ENCODE results near the gene RAB41.
A peak's percentile ranks its signal among the peaks of the same experiment; 100 is the strongest.

Gene RAB41

DNA sequence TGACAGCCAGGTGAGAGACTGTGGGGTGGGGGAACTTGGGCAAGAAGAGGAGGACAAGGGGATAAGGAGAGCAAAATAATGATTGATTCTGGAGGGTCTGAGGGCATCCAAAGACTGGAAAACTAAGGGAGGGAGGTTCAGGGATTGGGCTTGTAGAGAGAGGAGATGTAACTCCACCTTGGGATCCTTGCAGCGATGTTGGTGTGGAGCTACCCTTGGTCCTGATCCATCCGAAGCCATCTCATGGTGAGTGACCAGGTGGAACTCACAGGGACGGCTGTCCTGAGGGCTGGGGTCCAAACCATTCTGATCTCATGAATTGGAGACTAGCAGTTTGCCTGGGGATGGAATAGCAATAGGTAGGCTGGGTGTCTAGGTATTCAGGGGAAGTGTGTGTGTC, 1.4 kb upstream of the RAB41 start:
- Histone ChIP-seq H3K27ac (no peak overlapping the region), H3K9me3 (ENCODE audit: control insufficient read depth, low read length) (no peaks in the 10 kb centered on the region), H3K79me2 (no peaks in the 10 kb centered on the region), H3K27me3 (ENCODE audit: control insufficient read depth, insufficient read depth, low read length) (no peaks in the 10 kb centered on the region), H3K4me1 (no peaks in the 10 kb centered on the region), H3K4me2 (ENCODE audit: low read length) (no peak overlapping the region), H3K9ac (no peak overlapping the region), H3K36me3 (ENCODE audit: control insufficient read depth, insufficient read depth, low read length) (no peaks in the 10 kb centered on the region), H3K4me3 (ENCODE audit: low read depth, low read length) (no peak overlapping the region), H2AFZ (no peak overlapping the region)
- TF ChIP-seq CTCF (IDR thresholded peaks at IDR 0.05) = no peak

- Histone ChIP-seq H3K27me3 (ENCODE audit: control insufficient read depth, insufficient read depth, low read length) (no peaks in the 10 kb centered on the region), H3K27ac (peak overlapping the region; percentile 33), H2AFZ (peak overlapping the region; percentile 53)
These were observed 7.3 kb downstream of the RAB41 start for GRCh38 chrX:70289168-70289792.

DNA sequence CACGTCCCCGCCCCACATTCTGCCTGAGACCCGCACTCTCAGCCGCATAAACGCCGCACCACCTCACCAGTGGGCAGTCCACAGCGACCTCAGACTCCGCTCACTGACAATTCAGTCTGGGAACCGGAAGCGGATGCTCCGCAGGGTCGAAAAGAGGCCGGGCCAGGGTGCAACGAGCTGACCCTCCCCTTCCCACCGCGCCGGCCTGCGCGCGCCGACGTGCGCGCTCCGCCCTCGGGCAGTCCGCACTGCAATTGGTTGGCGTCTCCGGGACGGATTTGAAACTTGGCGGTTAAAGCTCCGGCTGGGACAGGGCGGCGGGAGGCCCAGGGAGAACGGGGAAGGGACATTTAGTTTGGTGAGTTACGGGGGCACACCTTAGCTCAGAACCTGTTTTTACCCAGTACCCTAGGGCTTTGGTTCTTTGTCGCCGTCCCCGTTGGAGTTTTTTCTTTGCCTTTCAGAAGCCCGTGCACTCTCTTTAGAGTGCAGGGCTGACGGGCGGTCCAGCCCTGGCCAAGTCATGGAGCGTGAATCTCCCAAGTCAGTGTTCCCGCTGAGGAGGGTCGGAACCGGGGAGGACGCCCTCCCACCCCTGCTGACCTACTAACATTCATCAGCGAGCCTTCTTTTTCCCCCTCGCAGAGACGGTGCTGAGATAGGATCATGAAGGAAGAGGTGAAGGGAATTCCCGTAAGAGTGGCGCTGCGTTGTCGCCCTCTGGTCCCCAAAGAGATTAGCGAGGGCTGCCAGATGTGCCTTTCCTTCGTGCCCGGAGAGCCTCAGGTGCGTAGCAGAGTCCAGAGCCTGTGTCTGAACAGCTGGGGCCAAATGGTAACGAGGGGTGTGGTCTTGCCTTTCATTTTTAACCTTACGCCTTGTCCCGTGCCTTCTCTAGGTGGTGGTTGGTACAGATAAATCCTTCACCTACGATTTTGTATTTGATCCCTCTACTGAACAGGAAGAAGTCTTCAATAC, 8.1 kb downstream of the RAB41 start, which contains the start of the genes KIF4A and PDZD11:
TSS of gene KIF4A (plus strand) at position 312 of the 978 bp plus-strand sequence. CDS start at position 667, 355 bp downstream.
TSS of gene PDZD11 (minus strand) at position 135 of the 978 bp plus-strand sequence. CDS start 586 bp downstream, outside the sequence.
- peak within 1 kb of the TSS; percentile 33 for H3K27ac ChIP-seq
- H3K27me3 ChIP-seq (ENCODE audit: control insufficient read depth, insufficient read depth, low read length) = no peaks in the 10 kb centered on the region
- H3K36me3 ChIP-seq (ENCODE audit: control insufficient read depth, insufficient read depth, low read length) = no peaks in the 10 kb centered on the region
- H2AFZ ChIP-seq = peak within 1 kb of the TSS; percentile 53
- peak within 1 kb of the TSS; percentile 76 for H3K4me2 ChIP-seq (ENCODE audit: low read length)
- H3K9ac ChIP-seq = no peak within 1 kb of the TSS
- H3K4me3 ChIP-seq (ENCODE audit: low read depth, low read length) = peak within 1 kb of the TSS; percentile 56
- no peaks in the 10 kb centered on the region for H3K9me3 ChIP-seq (ENCODE audit: control insufficient read depth, low read length)
- H3K4me1 ChIP-seq = no peaks in the 10 kb centered on the region
- TF ChIP-seq CTCF (IDR thresholded peaks at IDR 0.05) = no peak
- no peaks in the 10 kb centered on the region for H3K79me2 ChIP-seq

More at GRCh38 chrX:70289168-70289792, 7.3 kb downstream of the RAB41 start:
- peak overlapping the region; percentile 56 for H3K4me3 ChIP-seq (ENCODE audit: low read depth, low read length)
- no peaks in the 10 kb centered on the region for H3K4me1 ChIP-seq
- TF ChIP-seq CTCF (IDR thresholded peaks at IDR 0.05) = no peak
- no peak overlapping the region for H3K9ac ChIP-seq
- H3K79me2 ChIP-seq = no peaks in the 10 kb centered on the region
- H3K4me2 ChIP-seq (ENCODE audit: low read length) = peak overlapping the region; percentile 76
- H3K36me3 ChIP-seq (ENCODE audit: control insufficient read depth, insufficient read depth, low read length) = no peaks in the 10 kb centered on the region
- H3K9me3 ChIP-seq (ENCODE audit: control insufficient read depth, low read length) = no peaks in the 10 kb centered on the region

DNA sequence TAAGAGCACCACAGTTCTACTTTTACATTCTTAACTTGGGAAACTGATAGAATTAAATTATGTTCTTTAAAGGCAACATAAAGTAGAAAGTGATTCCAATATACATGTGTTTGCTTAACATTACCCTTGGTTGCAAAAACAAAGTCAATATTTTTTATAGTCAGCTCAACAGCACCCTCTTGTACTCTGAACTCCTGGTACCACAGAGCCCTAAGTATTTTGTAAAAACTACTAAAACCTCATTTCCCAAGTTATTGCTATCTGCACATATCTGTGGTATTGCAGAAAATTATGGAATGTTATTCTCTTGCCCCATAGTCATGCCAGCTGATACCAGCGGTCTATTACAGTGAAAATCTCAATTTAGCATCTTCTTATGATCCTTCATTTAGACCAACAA, 10.8 kb downstream of the RAB41 start:
- no peak for TF ChIP-seq CTCF (IDR thresholded peaks at IDR 0.05)
- Histone ChIP-seq H3K4me2 (ENCODE audit: low read length) (no peak overlapping the region), H3K4me1 (no peaks in the 10 kb centered on the region), H2AFZ (no peak overlapping the region), H3K9me3 (ENCODE audit: control insufficient read depth, low read length) (no peaks in the 10 kb centered on the region), H3K4me3 (ENCODE audit: low read depth, low read length) (no peak overlapping the region), H3K27ac (no peak overlapping the region), H3K36me3 (ENCODE audit: control insufficient read depth, insufficient read depth, low read length) (no peaks in the 10 kb centered on the region), H3K27me3 (ENCODE audit: control insufficient read depth, insufficient read depth, low read length) (no peaks in the 10 kb centered on the region), H3K9ac (no peak overlapping the region), H3K79me2 (no peaks in the 10 kb centered on the region)
